GM21786 (cell line): ENCODE measurements around the gene CCS.
"Not testable (repeated sequence)": the region's sequence is repeated elsewhere in the genome, so short reads cannot be mapped to it uniquely, and the experiment has no call there.

Source experiments
- ATAC-seq: cut with Tn5 transposase; IDR thresholded peaks from one replicate; pipeline ENCODE4 v1.9.1; 2021; ENCODE audit not compliant: unreplicated experiment

Gene CCS

GRCh38 chr11:66561178-66561974 lies 31.6 kb upstream of the CCS start:
- no peak for ATAC-seq

- no peak for ATAC-seq
Measured at GRCh38 chr11:66561975-66562248, 31.1 kb upstream of the CCS start.

GRCh38 chr11:66562275-66562674 lies 30.7 kb upstream of the CCS start:
- ATAC-seq = no peak

- no peak for ATAC-seq
Measured at GRCh38 chr11:66562907-66563583, 29.9 kb upstream of the CCS start.

GRCh38 chr11:66563832-66564231 lies 29.2 kb upstream of the CCS start:
- ATAC-seq = no peak

- no peak for ATAC-seq
Measured at GRCh38 chr11:66564538-66564937, 28.4 kb upstream of the CCS start.

- no peak for ATAC-seq
Measured at GRCh38 chr11:66564984-66565383, 28.0 kb upstream of the CCS start.

GRCh38 chr11:66566221-66566620 lies 26.8 kb upstream of the CCS start:
- ATAC-seq = no peak

- ATAC-seq = no peak
Measured at GRCh38 chr11:66567787-66568123, 25.2 kb upstream of the CCS start.

- no peak for ATAC-seq
Measured at GRCh38 chr11:66568124-66568916, 24.7 kb upstream of the CCS start, which contains the start of gene CTSF. CTSF (minus strand) TSS chr11:66568606; CDS start chr11:66568486, 120 bp downstream.

GRCh38 chr11:66569076-66569475 lies 23.9 kb upstream of the CCS start:
- no peak for ATAC-seq

GRCh38 chr11:66570079-66570849 lies 22.7 kb upstream of the CCS start:
- no peak for ATAC-seq

- ATAC-seq = no peak
Measured at GRCh38 chr11:66570850-66571180, 22.2 kb upstream of the CCS start.

- ATAC-seq = no peak
Measured at GRCh38 chr11:66579017-66579606, 13.9 kb upstream of the CCS start.

GRCh38 chr11:66580803-66581202 lies 12.2 kb upstream of the CCS start:
- no peak for ATAC-seq

GRCh38 chr11:66581261-66581660 lies 11.7 kb upstream of the CCS start:
- no peak for ATAC-seq

GRCh38 chr11:66582565-66583147 lies 10.3 kb upstream of the CCS start:
- not testable (repeated sequence) for ATAC-seq

- not testable (repeated sequence) for ATAC-seq
Measured at GRCh38 chr11:66585447-66585846, 7.5 kb upstream of the CCS start.

- ATAC-seq = no peak
Measured at GRCh38 chr11:66586136-66586535, 6.8 kb upstream of the CCS start.

- ATAC-seq = not testable (repeated sequence)
Measured at GRCh38 chr11:66589315-66589714, 3.7 kb upstream of the CCS start.
